Measurements from ENCODE around the gene BST1. TPM values are rescaled to one million over a fixed set of nuclear protein-coding genes. Genes with fewer than 3 reads are reported as not detected.
A peak's percentile ranks its signal among the peaks of the same experiment; 100 is the strongest.

BST1 gene
- 10 to 100 TPM in 4 of 6 donors, 1 to 10 TPM in 2; 4.2 to 19.5 (median 11.1) TPM for total RNA-seq

GRCh38 chr4:15702941-15703403 lies at the start of gene BST1:
Gene BST1 (plus strand): TSS chr4:15703065. CDS start chr4:15703145, 80 bp downstream.
- peak; percentile 83 to 94 for ATAC-seq (ENCODE audit: low FRiP score in 2 of 2)
- peak within 1 kb of the TSS; percentile 5 to 86 (median 65) for H3K27ac ChIP-seq

GRCh38 chr4:15653420-15653819 lies 49.4 kb upstream of the BST1 start:
- 20 to 23% methylated on average over 4 of the region's 4 CpGs for WGBS, 2 donors
- no peak for ATAC-seq (ENCODE audit: low FRiP score in 2 of 2)
- H3K27ac ChIP-seq, result peak overlapping the region; percentile 92 to 100 (median 99)
- no peak for TF ChIP-seq CTCF (IDR thresholded peaks at IDR 0.05)
- no peak for TF ChIP-seq POLR2A (IDR thresholded peaks at IDR 0.05)
- no peak for TF ChIP-seq POLR2AphosphoS5 (IDR thresholded peaks at IDR 0.05)
- no peak for TF ChIP-seq EP300 (IDR thresholded peaks at IDR 0.05)
- H3K4me3 ChIP-seq, result peak overlapping the region in 3 of 4 donors; percentile 83 to 96 (median 89)
- H3K9me3 ChIP-seq, result no peaks in the 10 kb centered on the region
- no peaks in the 10 kb centered on the region for H3K36me3 ChIP-seq
- peaks cover 49 to 60% (median 57%) of the 10 kb centered on the region in 4 donors for H3K4me1 ChIP-seq
- H3K27me3 ChIP-seq, result no peaks in the 10 kb centered on the region
- no peak for DNase-seq

More at GRCh38 chr4:15702941-15703403, at the start of gene BST1:
- H3K27me3 ChIP-seq, result no peaks in the 10 kb centered on the region
- 1 to 3% methylated on average over 21 to 37 of the region's 43 CpGs for WGBS, 2 donors
- no peaks in the 10 kb centered on the region for H3K9me3 ChIP-seq
- peak within 1 kb of the TSS; percentile 11 to 57 (median 48) for H3K4me3 ChIP-seq
- DNase-seq, result peak; percentile 83 to 95
- no peaks in the 10 kb centered on the region for H3K36me3 ChIP-seq
- H3K4me1 ChIP-seq, result peaks cover 0 to 12% (median 9%) of the 10 kb centered on the region in 4 donors
- TF ChIP-seq POLR2A (IDR thresholded peaks at IDR 0.05) (peak in 1 of 4 donors; percentile 61), CTCF (IDR thresholded peaks at IDR 0.05) (no peak), POLR2AphosphoS5 (IDR thresholded peaks at IDR 0.05) (peak; percentile 57 to 61), EP300 (IDR thresholded peaks at IDR 0.05) (no peak)

GRCh38 chr4:15653864-15654592 lies 48.8 kb upstream of the BST1 start:
- peak overlapping the region; percentile 92 to 100 (median 99) for H3K27ac ChIP-seq
- no peaks in the 10 kb centered on the region for H3K36me3 ChIP-seq
- WGBS, 2 donors, result 1 to 5% methylated on average over 7 of the region's 7 CpGs
- H3K4me3 ChIP-seq, result peak overlapping the region; percentile 83 to 96 (median 86)
- ATAC-seq (ENCODE audit: low FRiP score in 2 of 2) (peak in 1 of 2 donors; percentile 54), DNase-seq (peak in 1 of 2 donors; percentile 47)
- H3K9me3 ChIP-seq, result no peaks in the 10 kb centered on the region
- TF ChIP-seq EP300 (IDR thresholded peaks at IDR 0.05), result no peak
- TF ChIP-seq POLR2AphosphoS5 (IDR thresholded peaks at IDR 0.05), result no peak
- no peak for TF ChIP-seq POLR2A (IDR thresholded peaks at IDR 0.05)
- no peak for TF ChIP-seq CTCF (IDR thresholded peaks at IDR 0.05)
- no peaks in the 10 kb centered on the region for H3K27me3 ChIP-seq
- H3K4me1 ChIP-seq, result peaks cover 43 to 58% (median 56%) of the 10 kb centered on the region in 4 donors

- Histone ChIP-seq H3K36me3 (no peaks in the 10 kb centered on the region), H3K4me1 (peaks cover 36 to 51% (median 50%) of the 10 kb centered on the region in 4 donors), H3K4me3 (peak overlapping the region; percentile 83 to 96 (median 86)), H3K27ac (peak overlapping the region; percentile 92 to 100 (median 99)), H3K27me3 (no peaks in the 10 kb centered on the region), H3K9me3 (no peaks in the 10 kb centered on the region)
- WGBS, 2 donors, result 0 to 2% methylated on average over 9 to 43 of the region's 66 CpGs
- ATAC-seq (ENCODE audit: low FRiP score in 2 of 2) (peak; percentile 65 to 72), DNase-seq (peak in 1 of 2 donors; percentile 59)
- TF ChIP-seq POLR2AphosphoS5 (IDR thresholded peaks at IDR 0.05), result peak in 1 of 2 donors; percentile 23
- no peak for TF ChIP-seq EP300 (IDR thresholded peaks at IDR 0.05)
These were observed 48.2 kb upstream of the BST1 start for GRCh38 chr4:15654593-15655222.

All from upper lobe of left lung (tissue), 6 donors.